MM.1S (cell line): ENCODE data around the gene SPO11.

ENCODE experiments used
- EZH2 ChIP-seq: fragments of 300-600 bp; sonication (generic); optimal IDR thresholded peaks from 2 replicates; pipeline ENCODE3; 2017; ENCODE audit warnings: low read depth, mild to moderate bottlenecking, antibody characterized with exemption, low read length, mixed read lengths
- EZH2phosphoT487 ChIP-seq: fragments of 300-600 bp; sonication (generic); IDR thresholded peaks from 2 replicates; pipeline ENCODE4 v1.6.1; 2018; ENCODE audit warnings: antibody characterized with exemption, low read length
- TF ChIP-seq, protein P1 (sequence below): fragments of 300-600 bp; sonication (generic); IDR thresholded peaks from 2 replicates; pipeline ENCODE4 v1.5.1; 2016; ENCODE audit warnings: antibody characterized with exemption, low read length, mixed read lengths

GRCh38 chr20:57287007-57287880 is 42.4 kb upstream of the SPO11 start:
- TF ChIP-seq, protein P1, sequence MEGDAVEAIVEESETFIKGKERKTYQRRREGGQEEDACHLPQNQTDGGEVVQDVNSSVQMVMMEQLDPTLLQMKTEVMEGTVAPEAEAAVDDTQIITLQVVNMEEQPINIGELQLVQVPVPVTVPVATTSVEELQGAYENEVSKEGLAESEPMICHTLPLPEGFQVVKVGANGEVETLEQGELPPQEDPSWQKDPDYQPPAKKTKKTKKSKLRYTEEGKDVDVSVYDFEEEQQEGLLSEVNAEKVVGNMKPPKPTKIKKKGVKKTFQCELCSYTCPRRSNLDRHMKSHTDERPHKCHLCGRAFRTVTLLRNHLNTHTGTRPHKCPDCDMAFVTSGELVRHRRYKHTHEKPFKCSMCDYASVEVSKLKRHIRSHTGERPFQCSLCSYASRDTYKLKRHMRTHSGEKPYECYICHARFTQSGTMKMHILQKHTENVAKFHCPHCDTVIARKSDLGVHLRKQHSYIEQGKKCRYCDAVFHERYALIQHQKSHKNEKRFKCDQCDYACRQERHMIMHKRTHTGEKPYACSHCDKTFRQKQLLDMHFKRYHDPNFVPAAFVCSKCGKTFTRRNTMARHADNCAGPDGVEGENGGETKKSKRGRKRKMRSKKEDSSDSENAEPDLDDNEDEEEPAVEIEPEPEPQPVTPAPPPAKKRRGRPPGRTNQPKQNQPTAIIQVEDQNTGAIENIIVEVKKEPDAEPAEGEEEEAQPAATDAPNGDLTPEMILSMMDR: no peak
- no peak for TF ChIP-seq EZH2
- TF ChIP-seq EZH2phosphoT487: no peak
